Panc1 (cell line): ENCODE data around the gene LAYN. TPM values are rescaled to one million over a fixed set of nuclear protein-coding genes. Genes with fewer than 3 reads are reported as not detected.

Experiments used
- ATAC-seq: fragments of 200-7000 bp; cut with Tn5 transposase; 2 replicates; pipeline ENCODE4 v1.9.1; 2020; ENCODE audit warnings: mild to moderate bottlenecking, moderate library complexity
- BruUV-seq: library from RNA; stranded (reverse); fragments of 400-500 nt; replicated peaks from 2 replicates; lab custom pipeline; 2021; lab: Mats Ljungman, UMichigan
- CTCF ChIA-PET: fragments of 300-600 bp; sonication (Branson Sonifier 250); formaldehyde crosslinking; loops from one replicate; lab custom pipeline; 2022; ENCODE audit warnings: antibody characterized with exemption; lab: Charles Lee
- POLR2A ChIA-PET: fragments of 300-600 bp; sonication (Branson Sonifier 250); formaldehyde crosslinking; loops from one replicate; lab custom pipeline; 2022; ENCODE audit warnings: antibody characterized with exemption; lab: Charles Lee
- DNase-seq: peaks from one replicate; pipeline ENCODE4 v3.0.0-alpha.2; 2010; ENCODE audit warnings: low read depth, low spot score
- H3K27ac ChIP-seq: 2 replicates; pipeline ENCODE4 v1.5.1; 2011; ENCODE audit warnings: mild to moderate bottlenecking, low read length, inconsistent platforms
- H3K27me3 ChIP-seq: fragments of 200-500 bp; sonication (Bioruptor generic); 2 replicates; pipeline ENCODE4 v1.6.0; 2014; ENCODE audit warnings: low read length, inconsistent platforms; ENCODE audit not compliant: control insufficient read depth, insufficient read depth
- H3K36me3 ChIP-seq: fragments of 200-500 bp; sonication (Bioruptor generic); 2 replicates; pipeline ENCODE4 v1.5.1; 2014; ENCODE audit warnings: inconsistent platforms, mild to moderate bottlenecking, low read length, moderate library complexity; ENCODE audit not compliant: control insufficient read depth, insufficient read depth
- H3K4me1 ChIP-seq: 2 replicates; pipeline ENCODE4 v1.5.1; 2011; ENCODE audit warnings: inconsistent platforms, mild to moderate bottlenecking, low read length, moderate library complexity; ENCODE audit not compliant: control insufficient read depth, insufficient read depth
- H3K4me3 ChIP-seq, 2 experiments: 2 replicates each; pipeline ENCODE4 v1.5.1; 2011 to 2012; ENCODE audit warnings: low read depth in 2 of 2, low read length in 2 of 2, mild to moderate bottlenecking in 2 of 2, inconsistent platforms in 1 of 2, moderate library complexity in 1 of 2
- H3K9me3 ChIP-seq: fragments of 200-500 bp; sonication (Bioruptor generic); 2 replicates; pipeline ENCODE4 v1.5.1; 2014; ENCODE audit warnings: low read depth, mild to moderate bottlenecking, inconsistent platforms, low read length, moderate library complexity; ENCODE audit not compliant: control insufficient read depth, insufficient read depth
- CTCF ChIP-seq: fragments of 450-650 bp; IDR thresholded peaks from 2 replicates; pipeline ENCODE4 v1.5.1; 2017; ENCODE audit warnings: mild to moderate bottlenecking
- POLR2AphosphoS5 ChIP-seq: IDR thresholded peaks from 2 replicates; pipeline ENCODE4 v1.6.1; 2012; ENCODE audit warnings: mild to moderate bottlenecking, low read depth, low read length, moderate library complexity
- REST ChIP-seq, 2 experiments: IDR thresholded peaks; 2 replicates each; pipeline ENCODE4 v1.6.1; 2011 to 2012; ENCODE audit warnings: low read depth in 2 of 2, control low read depth in 1 of 2, low read length in 1 of 2, mild to moderate bottlenecking in 1 of 2, moderate library complexity in 1 of 2; ENCODE audit not compliant: insufficient read depth in 1 of 2
- SIN3A ChIP-seq: IDR thresholded peaks from 2 replicates; pipeline ENCODE4 v1.6.1; 2012; ENCODE audit warnings: low read depth, mild to moderate bottlenecking, low read length, moderate library complexity, borderline replicate concordance; ENCODE audit not compliant: insufficient read depth
- TCF7L2 ChIP-seq: IDR thresholded peaks from 2 replicates; pipeline ENCODE4 v1.6.1; 2011; ENCODE audit warnings: mild to moderate bottlenecking, low read depth, low read length, inconsistent platforms
- in situ Hi-C: cut with HindIII; loops from 2 replicates; pipeline ENCODE4 v1.10.0; 2016; ENCODE audit warnings: low sequenced_read_pairs, low pct_unique_long_range_greater_than_20kb
- intact Hi-C: fragments of 100-400 bp; cut with micrococcal nuclease; formaldehyde crosslinking; loops from one replicate; pipeline ENCODE4 v1.10.0; 2022; ENCODE audit not compliant: unreplicated experiment
- total RNA-seq: library from RNA; stranded (reverse); gene quantifications from one replicate; pipeline ENCODE4 v1.2.1, GENCODE V29; 2021; ENCODE audit not compliant: unreplicated experiment

The LAYN gene
- total RNA-seq, 1 experiment from 2014 or later, result 3.6 TPM

- peaks cover 25% of the 10 kb centered on the region for H3K4me1 ChIP-seq
- POLR2A ChIA-PET, result interaction anchor here (0.6 to 1.2 kb wide), 2 partner anchors 107 to 163 kb away, joined by 3 read pairs; partner anchors contain the start of gene PPP2R1B
- no peak for TF ChIP-seq SIN3A
- no peak for TF ChIP-seq TCF7L2
- no peak for TF ChIP-seq POLR2AphosphoS5
- no peak for TF ChIP-seq REST (IDR thresholded peaks at IDR 0.05; ENCODE audit: insufficient read depth in 1 of 2, low read depth in 2 of 2, low read length in 1 of 2)
- TF ChIP-seq CTCF, result no peak
- H3K4me3 ChIP-seq, result peak overlapping the region; percentile 64 to 78
- no peak for DNase-seq
- BruUV-seq, result TSS peak; percentile 72
- intact Hi-C loops, result loop anchor here (2.0 to 5.0 kb wide), 2 partner anchors 173 to 239 kb away; no protein-coding TSS in a partner anchor
- CTCF ChIA-PET, result interaction anchor here (0.6 to 1.3 kb wide), 5 partner anchors 113 to 677 kb away, joined by 3 to 4 read pairs (median 3); partner anchors contain the start of gene ALG9
- in situ Hi-C loops, result no loop called here
- H3K27me3 ChIP-seq, result no peaks in the 10 kb centered on the region
- no peak for ATAC-seq
- H3K9me3 ChIP-seq, result no peaks in the 10 kb centered on the region
- peak overlapping the region; percentile 41 for H3K27ac ChIP-seq
- no peaks in the 10 kb centered on the region for H3K36me3 ChIP-seq
These were observed 63.2 kb downstream of the LAYN start for GRCh38 chr11:111603611-111604130.

GRCh38 chr11:111604392-111605009, 64.0 kb downstream of the LAYN start:
- ChIA-PET CTCF (interaction anchor here (0.6 to 1.3 kb wide), 7 partner anchors 17 to 676 kb away, joined by 3 to 5 read pairs (median 4); partner anchors contain the start of gene ALG9), POLR2A (interaction anchor here (0.6 to 1.2 kb wide), 3 partner anchors 106 to 173 kb away, joined by 3 to 8 read pairs (median 3); partner anchors contain the start of gene PPP2R1B)
- Histone ChIP-seq H3K4me3 (peak overlapping the region; percentile 34 to 78; a peak in 3 of 4 replicates), H3K4me1 (peaks cover 25% of the 10 kb centered on the region), H3K27me3 (no peaks in the 10 kb centered on the region), H3K9me3 (no peaks in the 10 kb centered on the region), H3K27ac (peak overlapping the region; percentile 39), H3K36me3 (no peaks in the 10 kb centered on the region)
- TF ChIP-seq POLR2AphosphoS5 (no peak), CTCF (peak; percentile 82; the same call in 1 of the 2 replicates)
- no TSS peak for BruUV-seq
- ATAC-seq, result no peak
- in situ Hi-C loops, result no loop called here
- intact Hi-C loops, result loop anchor here (2.0 to 5.0 kb wide), 2 partner anchors 172 to 238 kb away; no protein-coding TSS in a partner anchor
- DNase-seq, result no peak
